Tibial nerve (tissue), 4 donors: Measurements from ENCODE around the gene FBXL20.

Experiments used
- CTCF ChIP-seq, 5 experiments: fragments of 200-600 bp in 3 of 5; fragments of 450-650 bp in 2 of 5; sonication (generic) in 3 of 5; IDR thresholded peaks; one replicate each; pipeline ENCODE4 v1.5.1; 2016 to 2019; ENCODE audit warnings: antibody characterized with exemption in 5 of 5, mild to moderate bottlenecking in 3 of 5, moderate library complexity in 2 of 5
- EP300 ChIP-seq, 2 donors: sonication (generic); formaldehyde crosslinking; IDR thresholded peaks; one replicate each; pipeline ENCODE4 v1.6.1; 2017; ENCODE audit warnings: antibody characterized with exemption in 2 of 2, mild to moderate bottlenecking in 1 of 2
- POLR2A ChIP-seq, 2 donors: fragments of 450-650 bp; IDR thresholded peaks; one replicate each; pipeline ENCODE4 v1.6.1; 2017; ENCODE audit warnings: antibody characterized with exemption in 2 of 2, mild to moderate bottlenecking in 2 of 2, moderate library complexity in 2 of 2

- no peak for TF ChIP-seq CTCF (IDR thresholded peaks at IDR 0.05)
- no peak for TF ChIP-seq POLR2A (IDR thresholded peaks at IDR 0.05)
- TF ChIP-seq EP300 (IDR thresholded peaks at IDR 0.05): no peak
These were observed 37.0 kb downstream of the FBXL20 start for GRCh38 chr17:39364236-39365025.
